Hepatocyte (in vitro differentiated cells): ENCODE results near the gene GCNA. TPM values are rescaled to one million over a fixed set of nuclear protein-coding genes. Genes with fewer than 3 reads are reported as not detected.
A peak's percentile ranks its signal among the peaks of the same experiment; 100 is the strongest.

ENCODE experiments used
- DNase-seq: peaks from one replicate; pipeline ENCODE4 v3.0.0-alpha.2; 2016; ENCODE audit warnings: low spot score
- H2AFZ ChIP-seq: fragments of 200-600 bp; sonication (generic); 2 replicates; pipeline ENCODE4 v1.6.0; 2016; ENCODE audit warnings: antibody characterized with exemption, mild to moderate bottlenecking
- H3K27ac ChIP-seq: fragments of 200-600 bp; sonication (generic); 2 replicates; pipeline ENCODE4 v1.5.1; 2016; ENCODE audit warnings: mild to moderate bottlenecking
- H3K27me3 ChIP-seq: fragments of 200-600 bp; sonication (generic); 2 replicates; pipeline ENCODE4 v1.6.1; 2016
- H3K36me3 ChIP-seq: fragments of 200-600 bp; sonication (generic); replicated peaks from 2 replicates; pipeline ENCODE4 v1.5.1; 2016; ENCODE audit warnings: low read depth; ENCODE audit not compliant: insufficient read depth
- H3K4me1 ChIP-seq: fragments of 200-600 bp; sonication (generic); 2 replicates; pipeline ENCODE4 v1.5.1; 2016; ENCODE audit warnings: mild to moderate bottlenecking, moderate library complexity; ENCODE audit not compliant: insufficient read depth
- H3K4me2 ChIP-seq: fragments of 200-600 bp; sonication (generic); 2 replicates; pipeline ENCODE4 v1.6.0; 2016
- H3K4me3 ChIP-seq: fragments of 200-600 bp; sonication (generic); 2 replicates; pipeline ENCODE4 v1.5.1; 2016; ENCODE audit warnings: mild to moderate bottlenecking
- H3K79me2 ChIP-seq: fragments of 200-600 bp; sonication (generic); 2 replicates; pipeline ENCODE4 v1.6.0; 2017; ENCODE audit warnings: mild to moderate bottlenecking
- H3K9me2 ChIP-seq: fragments of 200-600 bp; sonication (generic); replicated peaks from 2 replicates; pipeline ENCODE4 v1.6.0; 2017; ENCODE audit warnings: mild to moderate bottlenecking; ENCODE audit not compliant: insufficient read depth
- H3K9me3 ChIP-seq: fragments of 200-600 bp; sonication (generic); 2 replicates; pipeline ENCODE4 v1.5.1; 2016; ENCODE audit warnings: low read depth, mild to moderate bottlenecking
- H4K20me1 ChIP-seq: fragments of 200-600 bp; sonication (generic); 2 replicates; pipeline ENCODE4 v1.6.0; 2016; ENCODE audit warnings: mild to moderate bottlenecking; ENCODE audit not compliant: insufficient read depth, poor library complexity, severe bottlenecking
- CTCF ChIP-seq: fragments of 200-600 bp; sonication (generic); IDR thresholded peaks from 2 replicates; pipeline ENCODE4 v1.5.1; 2016; ENCODE audit warnings: antibody characterized with exemption, mild to moderate bottlenecking; ENCODE audit not compliant: poor library complexity
- EZH2 ChIP-seq: fragments of 200-600 bp; sonication (generic); IDR thresholded peaks from 2 replicates; pipeline ENCODE4 v1.6.1; 2016; ENCODE audit warnings: antibody characterized with exemption, mild to moderate bottlenecking, borderline replicate concordance
- EZH2phosphoT487 ChIP-seq: fragments of 200-600 bp; sonication (generic); IDR thresholded peaks from one replicate; pipeline ENCODE4 v1.6.1; 2018; ENCODE audit warnings: antibody characterized with exemption, mild to moderate bottlenecking, low read depth, moderate library complexity; ENCODE audit not compliant: unreplicated experiment, severe bottlenecking
- WGBS: methylation state at CpG from one replicate; pipeline ENCODE4 v1.1.6; 2016; ENCODE audit warnings: low lambda C conversion rate; ENCODE audit errors: missing lambda C conversion rate; 5-methylcytosine and 5-hydroxymethylcytosine counted together
- polyA plus RNA-seq: library from polyadenylated mRNA; unstranded; fragments of >200 nt; fragmentation: Nextera tagmentation; extraction: Ambion mirVana; gene quantifications from 2 replicates; pipeline ENCODE4 v1.2.1, GENCODE V29; 2016
- total RNA-seq: library from RNA; depleted of rRNA; stranded (reverse); fragments of >200 nt; gene quantifications from 2 replicates; pipeline ENCODE4 v1.2.3, GENCODE V29; 2014

GCNA gene, protein sequence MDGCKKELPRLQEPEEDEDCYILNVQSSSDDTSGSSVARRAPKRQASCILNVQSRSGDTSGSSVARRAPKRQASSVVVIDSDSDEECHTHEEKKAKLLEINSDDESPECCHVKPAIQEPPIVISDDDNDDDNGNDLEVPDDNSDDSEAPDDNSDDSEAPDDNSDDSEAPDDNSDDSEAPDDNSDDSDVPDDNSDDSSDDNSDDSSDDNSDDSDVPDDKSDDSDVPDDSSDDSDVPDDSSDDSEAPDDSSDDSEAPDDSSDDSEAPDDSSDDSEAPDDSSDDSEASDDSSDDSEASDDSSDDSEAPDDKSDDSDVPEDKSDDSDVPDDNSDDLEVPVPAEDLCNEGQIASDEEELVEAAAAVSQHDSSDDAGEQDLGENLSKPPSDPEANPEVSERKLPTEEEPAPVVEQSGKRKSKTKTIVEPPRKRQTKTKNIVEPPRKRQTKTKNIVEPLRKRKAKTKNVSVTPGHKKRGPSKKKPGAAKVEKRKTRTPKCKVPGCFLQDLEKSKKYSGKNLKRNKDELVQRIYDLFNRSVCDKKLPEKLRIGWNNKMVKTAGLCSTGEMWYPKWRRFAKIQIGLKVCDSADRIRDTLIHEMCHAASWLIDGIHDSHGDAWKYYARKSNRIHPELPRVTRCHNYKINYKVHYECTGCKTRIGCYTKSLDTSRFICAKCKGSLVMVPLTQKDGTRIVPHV
- total RNA-seq (0.50 and 0.68 TPM in 2 replicates), polyA plus RNA-seq (0.42 and 0.47 TPM in 2 replicates)

GRCh38 chrX:71578253-71579135 is at the start of gene GCNA:
GCNA (plus strand) TSS chrX:71578437; CDS start chrX:71580822, 2,385 bp downstream.
- no peaks in the 10 kb centered on the region for H4K20me1 ChIP-seq
- H3K9me2 ChIP-seq: no peaks in the 10 kb centered on the region
- no peaks in the 10 kb centered on the region for H3K79me2 ChIP-seq
- TF ChIP-seq CTCF: no peak
- TF ChIP-seq EZH2: no peak
- no peak for TF ChIP-seq EZH2phosphoT487
- H3K4me2 ChIP-seq: no peak within 1 kb of the TSS
- no peak within 1 kb of the TSS for H3K4me3 ChIP-seq
- H2AFZ ChIP-seq: no peak within 1 kb of the TSS
- DNase-seq: no peak
- WGBS: 93% methylated on average over 41 of the region's 48 CpGs
- H3K36me3 ChIP-seq: no peaks in the 10 kb centered on the region
- H3K27ac ChIP-seq: no peak within 1 kb of the TSS
- H3K27me3 ChIP-seq: no peaks in the 10 kb centered on the region
- no peaks in the 10 kb centered on the region for H3K9me3 ChIP-seq
- no peaks in the 10 kb centered on the region for H3K4me1 ChIP-seq

GRCh38 chrX:71532078-71532752 is 46.0 kb upstream of the GCNA start:
- TF ChIP-seq EZH2phosphoT487 (no peak), CTCF (no peak), EZH2 (no peak)
- DNase-seq: peak; percentile 21
- no peaks in the 10 kb centered on the region for H3K36me3 ChIP-seq
- H3K9me3 ChIP-seq: no peaks in the 10 kb centered on the region
- H3K79me2 ChIP-seq: peaks cover 45% of the 10 kb centered on the region
- 37% methylated on average over 25 of the region's 25 CpGs for WGBS
- H3K27ac ChIP-seq: peak overlapping the region; percentile 92
- no peaks in the 10 kb centered on the region for H3K27me3 ChIP-seq
- peak overlapping the region; percentile 49 for H3K4me3 ChIP-seq
- peak overlapping the region; percentile 58 for H2AFZ ChIP-seq
- H3K4me2 ChIP-seq: peak overlapping the region; percentile 77
- peaks cover 3% of the 10 kb centered on the region for H3K4me1 ChIP-seq
- peaks cover 30% of the 10 kb centered on the region for H4K20me1 ChIP-seq
- no peaks in the 10 kb centered on the region for H3K9me2 ChIP-seq

DNA sequence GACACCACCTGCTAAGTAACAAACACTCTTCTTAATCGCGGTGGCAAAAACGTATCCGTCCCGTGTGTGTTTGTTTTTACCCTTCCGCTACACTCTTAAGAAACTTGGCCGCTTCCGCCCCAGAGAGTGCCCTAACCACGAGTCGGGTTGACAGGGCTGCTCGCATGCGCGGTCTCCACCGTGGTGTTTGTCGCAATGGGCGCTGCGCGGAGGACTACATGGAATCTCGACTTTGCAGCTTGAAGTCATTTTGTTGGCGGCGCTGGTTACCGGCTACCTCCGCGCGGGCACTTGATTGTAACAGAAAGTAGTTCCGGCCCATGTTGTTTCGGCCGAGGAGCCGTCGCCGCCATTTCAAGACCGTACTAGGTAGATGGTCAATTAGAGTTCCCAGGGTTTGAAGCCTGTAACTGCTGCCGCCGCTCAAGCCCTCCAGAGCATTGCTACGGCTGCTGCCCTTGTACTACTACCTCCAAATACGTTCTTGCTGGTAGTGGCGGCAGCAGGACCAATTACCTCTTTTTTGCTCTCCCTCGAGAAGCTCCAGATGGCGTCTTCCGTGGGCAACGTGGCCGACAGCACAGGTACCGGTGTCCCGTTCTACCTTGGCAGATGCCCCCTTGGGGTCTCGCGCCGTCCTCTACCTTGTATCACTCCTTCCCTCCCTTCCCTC is 45.3 kb upstream of the GCNA start, which contains the start of gene OGT:
TSS of gene OGT (plus strand) at position 352 of the 673 bp plus-strand sequence. CDS start at position 548, 196 bp downstream.
- peaks cover 36% of the 10 kb centered on the region for H4K20me1 ChIP-seq
- H3K9me3 ChIP-seq: no peaks in the 10 kb centered on the region
- 50% methylated on average over 47 of the region's 47 CpGs for WGBS
- peak within 1 kb of the TSS; percentile 93 for H3K27ac ChIP-seq
- H3K4me3 ChIP-seq: peak within 1 kb of the TSS; percentile 67
- peak within 1 kb of the TSS; percentile 77 for H3K4me2 ChIP-seq
- peaks cover 3% of the 10 kb centered on the region for H3K4me1 ChIP-seq
- no peaks in the 10 kb centered on the region for H3K27me3 ChIP-seq
- H3K9me2 ChIP-seq: no peaks in the 10 kb centered on the region
- H3K36me3 ChIP-seq: no peaks in the 10 kb centered on the region
- peak; percentile 94 for DNase-seq
- peaks cover 52% of the 10 kb centered on the region for H3K79me2 ChIP-seq
- peak within 1 kb of the TSS; percentile 58 for H2AFZ ChIP-seq
- TF ChIP-seq EZH2 (no peak), CTCF (no peak), EZH2phosphoT487 (no peak)
